Middle frontal gyrus (tissue), 1 donor: Measurements from ENCODE around the gene CARD6.
A peak's percentile ranks its signal among the peaks of the same experiment; 100 is the strongest.
"Not testable (repeated sequence)": the region's sequence is repeated elsewhere in the genome, so short reads cannot be mapped to it uniquely, and the experiment has no call there.

ENCODE experiments used
- DNase-seq: peaks from one replicate; pipeline ENCODE4 v3.0.0-alpha.2; 2015; ENCODE audit warnings: low spot score; ENCODE audit errors: extremely low spot score

Gene CARD6

GRCh38 chr5:40828021-40828631 lies 13.0 kb upstream of the CARD6 start:
- no peak for DNase-seq

GRCh38 chr5:40828690-40829661 lies 12.2 kb upstream of the CARD6 start:
- DNase-seq = no peak

- no peak for DNase-seq
These were observed 11.2 kb upstream of the CARD6 start for GRCh38 chr5:40829748-40830533.

- DNase-seq = no peak
These were observed 9.6 kb upstream of the CARD6 start for GRCh38 chr5:40831346-40832210.

- DNase-seq = no peak
These were observed 8.8 kb upstream of the CARD6 start for GRCh38 chr5:40832345-40832744.

GRCh38 chr5:40833712-40834229 lies 7.4 kb upstream of the CARD6 start:
- no peak for DNase-seq

GRCh38 chr5:40834391-40834848 lies 6.7 kb upstream of the CARD6 start:
- DNase-seq = no peak

- peak; percentile 97 for DNase-seq
These were observed 6.0 kb upstream of the CARD6 start, which contains the start of gene RPL37 for GRCh38 chr5:40834849-40835787. Gene RPL37 (minus strand): TSS chr5:40835222. CDS start chr5:40835185, 37 bp downstream.

GRCh38 chr5:40838086-40838485 lies 3.1 kb upstream of the CARD6 start:
- DNase-seq = no peak

GRCh38 chr5:40842351-40842750 lies 1.2 kb downstream of the CARD6 start:
- DNase-seq = no peak

- DNase-seq = no peak
These were observed 3.4 kb downstream of the CARD6 start for GRCh38 chr5:40844565-40844964.

GRCh38 chr5:40846371-40846770 lies 5.2 kb downstream of the CARD6 start:
- DNase-seq = no peak

GRCh38 chr5:40847525-40847924 lies 6.4 kb downstream of the CARD6 start:
- DNase-seq = no peak

GRCh38 chr5:40853632-40854192 lies 12.5 kb downstream of the CARD6 start:
- DNase-seq = no peak

- no peak for DNase-seq
These were observed 19.5 kb downstream of the CARD6 start for GRCh38 chr5:40860711-40861110.

- not testable (repeated sequence) for DNase-seq
These were observed 23.8 kb downstream of the CARD6 start for GRCh38 chr5:40865004-40865403.

- no peak for DNase-seq
These were observed 25.7 kb downstream of the CARD6 start for GRCh38 chr5:40866844-40867243.

- DNase-seq = no peak
These were observed 28.2 kb downstream of the CARD6 start for GRCh38 chr5:40869384-40869783.

- no peak for DNase-seq
These were observed 30.0 kb downstream of the CARD6 start for GRCh38 chr5:40871177-40871576.
